GM23248 (cell line): ENCODE measurements around the gene OMP. TPM values are rescaled to one million over a fixed set of nuclear protein-coding genes. Genes with fewer than 3 reads are reported as not detected.

ENCODE experiments used
- DNase-seq: peaks from one replicate; pipeline ENCODE4 v3.0.0-alpha.2; 2015
- H2AFZ ChIP-seq: fragments of 200-600 bp; sonication (generic); 2 replicates; pipeline ENCODE4 v1.6.1; 2016; ENCODE audit warnings: antibody characterized with exemption
- H3F3A ChIP-seq: fragments of 200-600 bp; sonication (generic); 2 replicates; pipeline ENCODE4 v1.6.1; 2016; ENCODE audit warnings: mild to moderate bottlenecking, antibody characterized with exemption, mixed run types; ENCODE audit not compliant: insufficient read depth
- H3K27ac ChIP-seq: fragments of 200-600 bp; sonication (generic); 2 replicates; pipeline ENCODE4 v1.5.1; 2016; ENCODE audit warnings: mild to moderate bottlenecking
- H3K27me3 ChIP-seq: fragments of 200-600 bp; sonication (generic); replicated peaks from 2 replicates; pipeline ENCODE4 v1.6.1; 2016; ENCODE audit warnings: mild to moderate bottlenecking; ENCODE audit not compliant: insufficient read depth
- H3K36me3 ChIP-seq: fragments of 200-600 bp; sonication (generic); 2 replicates; pipeline ENCODE4 v1.6.1; 2016; ENCODE audit warnings: low read depth, mild to moderate bottlenecking
- H3K4me1 ChIP-seq: fragments of 200-600 bp; sonication (generic); 2 replicates; pipeline ENCODE4 v1.6.1; 2016; ENCODE audit warnings: mild to moderate bottlenecking; ENCODE audit not compliant: insufficient read depth
- H3K4me2 ChIP-seq: fragments of 200-600 bp; sonication (generic); one replicate; pipeline ENCODE4 v1.6.1; 2016; ENCODE audit warnings: mild to moderate bottlenecking; ENCODE audit not compliant: unreplicated experiment
- H3K4me3 ChIP-seq: fragments of 200-600 bp; sonication (generic); 2 replicates; pipeline ENCODE4 v1.5.1; 2016; ENCODE audit warnings: mild to moderate bottlenecking
- H3K79me2 ChIP-seq: fragments of 200-600 bp; sonication (generic); 2 replicates; pipeline ENCODE4 v1.6.1; 2016; ENCODE audit warnings: mild to moderate bottlenecking; ENCODE audit not compliant: insufficient read depth
- H3K9ac ChIP-seq: fragments of 200-600 bp; sonication (generic); 2 replicates; pipeline ENCODE4 v1.6.1; 2016; ENCODE audit warnings: mild to moderate bottlenecking
- H3K9me2 ChIP-seq: fragments of 200-600 bp; sonication (generic); 2 replicates; pipeline ENCODE4 v1.6.1; 2016; ENCODE audit warnings: mixed run types, mild to moderate bottlenecking, moderate library complexity; ENCODE audit not compliant: insufficient read depth
- H3K9me3 ChIP-seq: fragments of 200-600 bp; sonication (generic); one replicate; pipeline ENCODE4 v1.6.1; 2017; ENCODE audit warnings: low read depth
- H4K20me1 ChIP-seq: fragments of 200-600 bp; sonication (generic); 2 replicates; pipeline ENCODE4 v1.6.0; 2016; ENCODE audit not compliant: insufficient read depth
- EZH2 ChIP-seq: fragments of 200-600 bp; sonication (generic); IDR thresholded peaks from 2 replicates; pipeline ENCODE4 v1.6.1; 2018; ENCODE audit warnings: antibody characterized with exemption, mild to moderate bottlenecking; ENCODE audit not compliant: insufficient read depth, poor library complexity, severe bottlenecking
- EZH2phosphoT487 ChIP-seq: fragments of 200-600 bp; sonication (generic); IDR thresholded peaks from 2 replicates; pipeline ENCODE4 v1.6.1; 2018; ENCODE audit warnings: antibody characterized with exemption, moderate library complexity, mild to moderate bottlenecking, low read depth; ENCODE audit not compliant: insufficient read depth
- WGBS, 2 experiments: methylation state at CpG; one replicate each; pipeline ENCODE4 v1.1.6; 2015 to 2017; ENCODE audit warnings: low lambda C conversion rate in 2 of 2, low coverage in 1 of 2; ENCODE audit errors: missing lambda C conversion rate in 2 of 2; 5-methylcytosine and 5-hydroxymethylcytosine counted together
- in situ Hi-C: fragments of 300-500 bp; cut with MboI; formaldehyde crosslinking; loops from 2 replicates; pipeline ENCODE4 v1.15.0; 2020
- polyA plus RNA-seq: library from polyadenylated mRNA; unstranded; fragments of >200 nt; fragmentation: Nextera tagmentation; extraction: Ambion mirVana; gene quantifications from 2 replicates; pipeline ENCODE4 v1.2.1, GENCODE V29; 2016
- total RNA-seq: library from RNA; depleted of rRNA; stranded (reverse); fragments of >200 nt; shearing (Covaris generic); gene quantifications from 2 replicates; pipeline ENCODE4 v1.2.3, GENCODE V29; 2014

Gene OMP
- total and polyA plus RNA-seq, 2 experiments from 2014 or later = not detected

DNA sequence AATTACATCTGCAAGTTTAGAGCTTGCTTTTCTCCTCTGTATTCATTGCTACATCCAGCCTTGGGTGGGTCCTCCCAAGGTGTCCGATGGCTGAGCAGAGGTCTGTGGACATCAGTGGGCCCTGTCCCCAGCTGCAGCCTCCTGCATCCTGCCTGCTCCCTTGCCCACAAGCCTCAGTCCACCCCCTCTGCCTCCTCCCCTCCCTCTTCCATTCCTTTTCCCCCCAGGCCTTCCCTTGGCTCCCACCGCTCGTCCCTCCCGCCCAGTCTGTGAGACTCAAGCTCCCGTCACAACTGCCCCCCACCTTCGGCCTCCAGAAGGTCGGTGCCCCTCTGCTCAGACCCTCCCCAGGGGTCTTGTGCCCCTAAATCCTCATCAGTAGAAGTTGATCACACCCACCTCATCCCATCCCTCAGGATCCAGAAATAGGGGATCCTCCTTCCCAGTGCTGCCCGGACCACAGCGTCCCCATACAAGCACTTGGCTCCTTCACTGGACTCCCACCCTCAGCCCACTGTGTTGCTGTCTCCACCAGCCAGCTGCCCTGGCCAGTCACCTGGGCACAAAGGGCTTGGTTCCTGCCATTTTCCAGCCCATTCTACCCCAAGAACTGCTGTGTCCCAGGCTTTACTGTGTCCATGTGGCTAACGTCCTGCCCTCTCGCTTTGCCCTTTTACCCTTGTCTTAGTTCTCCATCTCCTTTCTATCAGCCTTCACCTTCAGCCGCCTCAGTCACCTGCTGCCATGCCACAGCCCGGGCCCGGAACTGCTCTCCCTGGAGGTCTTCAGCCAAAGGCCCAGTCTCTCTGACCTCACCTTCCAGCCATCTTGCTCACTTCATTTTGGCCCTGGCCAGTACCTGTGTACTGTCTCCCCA, 2.2 kb upstream of the OMP start:
- Histone ChIP-seq H2AFZ (no peak overlapping the region), H3K27me3 (no peaks in the 10 kb centered on the region), H3K4me2 (no peak overlapping the region), H3K9me3 (no peaks in the 10 kb centered on the region), H3K79me2 (no peaks in the 10 kb centered on the region), H3F3A (no peaks in the 10 kb centered on the region), H4K20me1 (no peaks in the 10 kb centered on the region), H3K4me1 (no peaks in the 10 kb centered on the region), H3K9ac (no peak overlapping the region), H3K4me3 (no peak overlapping the region), H3K36me3 (no peaks in the 10 kb centered on the region), H3K9me2 (no peaks in the 10 kb centered on the region), H3K27ac (no peak overlapping the region)
- no peak for DNase-seq
- WGBS, 2 experiments = 94 to 96% methylated on average over 10 to 14 of the region's 14 CpGs
- TF ChIP-seq EZH2 = no peak
- no peak for TF ChIP-seq EZH2phosphoT487
- in situ Hi-C loops = no loop called here

DNA sequence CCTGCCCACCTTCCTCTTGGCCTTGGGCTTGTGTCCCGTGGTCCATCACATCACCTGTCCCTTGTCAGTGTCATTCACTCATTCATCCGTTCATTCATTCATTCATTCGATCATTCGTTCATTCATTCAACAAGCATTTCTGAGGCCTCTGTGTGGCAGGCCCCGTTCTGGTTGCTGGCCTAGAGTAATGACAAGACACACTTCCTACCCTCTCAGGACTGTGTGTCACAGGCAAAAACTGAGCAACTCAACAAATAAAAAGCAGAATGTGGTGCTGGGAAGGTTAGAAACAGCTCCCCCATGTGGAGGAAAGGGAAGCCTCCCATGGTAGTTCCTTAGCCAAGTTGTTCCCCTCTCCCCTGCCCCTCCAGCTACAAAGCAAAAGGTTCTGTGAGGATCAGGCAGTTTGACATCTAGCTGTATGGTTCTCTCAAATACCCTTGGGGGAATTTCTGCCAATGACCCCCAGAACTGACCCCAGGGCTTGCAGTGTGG, 1.6 kb upstream of the OMP start:
- TF ChIP-seq EZH2phosphoT487 (no peak), EZH2 (no peak)
- no peak overlapping the region for H3K9ac ChIP-seq
- peak; percentile 65 for DNase-seq
- H3K9me3 ChIP-seq = no peaks in the 10 kb centered on the region
- no peak overlapping the region for H3K4me2 ChIP-seq
- no peaks in the 10 kb centered on the region for H4K20me1 ChIP-seq
- H2AFZ ChIP-seq = no peak overlapping the region
- WGBS, 2 experiments = 98 to 99% methylated on average over 5 of the region's 5 CpGs
- no peaks in the 10 kb centered on the region for H3F3A ChIP-seq
- H3K4me3 ChIP-seq = no peak overlapping the region
- no peak overlapping the region for H3K27ac ChIP-seq
- H3K27me3 ChIP-seq = no peaks in the 10 kb centered on the region
- no peaks in the 10 kb centered on the region for H3K9me2 ChIP-seq
- no peaks in the 10 kb centered on the region for H3K36me3 ChIP-seq
- H3K4me1 ChIP-seq = 0 out of 2 replicates have a peak, but pooled peaks cover under 1% of the 10 kb centered on the region
- H3K79me2 ChIP-seq = no peaks in the 10 kb centered on the region
- in situ Hi-C loops = no loop called here

DNA sequence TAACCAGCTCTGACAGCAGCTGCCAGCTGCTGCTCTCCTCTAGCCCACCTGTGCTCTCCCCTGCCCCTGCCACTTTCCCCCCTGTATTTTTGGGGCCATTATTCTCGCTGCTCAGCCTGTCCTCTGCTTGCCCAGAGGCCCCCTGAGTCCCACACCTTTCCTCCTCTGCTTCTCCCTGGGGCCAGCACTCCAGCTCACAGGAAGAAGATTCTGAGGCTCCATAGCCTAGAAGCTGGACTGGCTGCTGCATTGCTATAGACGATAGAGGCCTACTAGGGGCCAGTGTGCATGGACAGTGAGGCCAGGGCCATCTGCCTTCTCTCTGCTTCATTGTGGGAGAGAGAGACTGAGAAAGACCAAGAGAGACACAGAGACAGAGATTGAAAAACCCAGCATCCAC, 679 bp downstream of the OMP start:
- H3K27ac ChIP-seq = no peak overlapping the region
- 54 to 66% methylated on average over 2 of the region's 2 CpGs for WGBS, 2 experiments

GRCh38 chr11:77104727-77105126, 2.1 kb downstream of the OMP start:
- in situ Hi-C loops = no loop called here
- no peak overlapping the region for H3K27ac ChIP-seq
- 80 to 86% methylated on average over 8 of the region's 8 CpGs for WGBS, 2 experiments
- H2AFZ ChIP-seq = no peak overlapping the region
- H3K9ac ChIP-seq = no peak overlapping the region
- H3K4me1 ChIP-seq = peaks cover 27% of the 10 kb centered on the region
- no peaks in the 10 kb centered on the region for H3K79me2 ChIP-seq
- H3K36me3 ChIP-seq = no peaks in the 10 kb centered on the region
- H3K9me3 ChIP-seq = no peaks in the 10 kb centered on the region
- TF ChIP-seq EZH2phosphoT487 = no peak
- no peak for TF ChIP-seq EZH2
- H4K20me1 ChIP-seq = no peaks in the 10 kb centered on the region
- H3F3A ChIP-seq = peaks cover 15% of the 10 kb centered on the region
- H3K4me2 ChIP-seq = no peak overlapping the region
- DNase-seq = peak; percentile 46
- no peak overlapping the region for H3K4me3 ChIP-seq
- no peaks in the 10 kb centered on the region for H3K9me2 ChIP-seq
- H3K27me3 ChIP-seq = no peaks in the 10 kb centered on the region

More for the DNA sequence above, 679 bp downstream of the OMP start:
- Histone ChIP-seq H2AFZ (no peak overlapping the region), H4K20me1 (no peaks in the 10 kb centered on the region), H3K27me3 (no peaks in the 10 kb centered on the region), H3F3A (peaks cover 1% of the 10 kb centered on the region; the same call in 1 of the 2 replicates), H3K4me1 (peaks cover 13% of the 10 kb centered on the region), H3K36me3 (no peaks in the 10 kb centered on the region), H3K9me3 (no peaks in the 10 kb centered on the region), H3K9me2 (no peaks in the 10 kb centered on the region), H3K4me3 (no peak overlapping the region), H3K4me2 (no peak overlapping the region), H3K9ac (no peak overlapping the region), H3K79me2 (no peaks in the 10 kb centered on the region)
- DNase-seq = no peak
- in situ Hi-C loops = no loop called here
- TF ChIP-seq EZH2 (no peak), EZH2phosphoT487 (no peak)
